Activated CD8-positive, alpha-beta T cell treated with anti-CD3 and anti-CD28 coated beads for 36 hours (primary cell): ENCODE measurements around the gene ADGRB3. TPM values are rescaled to one million over a fixed set of nuclear protein-coding genes. Genes with fewer than 3 reads are reported as not detected.

ENCODE experiments used
- ATAC-seq: fragments of 200-7000 bp; cut with Tn5 transposase; one replicate; pipeline ENCODE4 v1.10.0; 2021; ENCODE audit warnings: mild to moderate bottlenecking, moderate library complexity
- CTCF ChIA-PET: fragments of 350-600 bp; sonication (Branson Sonifier 250); formaldehyde crosslinking; loops from one replicate; lab custom pipeline; 2021; ENCODE audit warnings: antibody characterized with exemption; lab: Charles Lee
- POLR2A ChIA-PET: fragments of 350-600 bp; sonication (Branson Sonifier 250); formaldehyde crosslinking; loops from one replicate; lab custom pipeline; 2021; ENCODE audit warnings: antibody characterized with exemption; lab: Charles Lee
- DNase-seq: peaks from one replicate; pipeline ENCODE4 v3.0.0-alpha.2; 2020
- H3K27ac Mint-ChIP-seq: one replicate; pipeline ENCODE4 v1.8.0; 2021; ENCODE audit warnings: mild to moderate bottlenecking, mixed read lengths
- H3K27me3 Mint-ChIP-seq: one replicate; pipeline ENCODE4 v1.8.0; 2021; ENCODE audit warnings: mixed read lengths
- H3K36me3 Mint-ChIP-seq: one replicate; pipeline ENCODE4 v1.8.0; 2021; ENCODE audit warnings: low read depth, mixed read lengths
- H3K4me1 Mint-ChIP-seq: one replicate; pipeline ENCODE4 v1.8.0; 2021; ENCODE audit warnings: low read depth, mixed read lengths
- H3K4me3 Mint-ChIP-seq: one replicate; pipeline ENCODE4 v1.8.0; 2021; ENCODE audit warnings: mild to moderate bottlenecking, moderate library complexity, mixed read lengths
- H3K9me3 Mint-ChIP-seq: one replicate; pipeline ENCODE4 v1.8.0; 2021; ENCODE audit warnings: mixed read lengths
- intact Hi-C: fragments of 100-400 bp; cut with micrococcal nuclease; formaldehyde crosslinking; loops from one replicate; pipeline ENCODE4 v1.10.0; 2022
- total RNA-seq, 2 experiments: library from RNA; stranded (reverse); gene quantifications; one replicate each; pipeline ENCODE4 v1.2.3, GENCODE V29; 2021
- TF ChIP-seq, protein P1 (sequence below): fragments of 200-600 bp; IDR thresholded peaks from one replicate; pipeline ENCODE4 v1.8.0; 2022; ENCODE audit warnings: antibody characterized with exemption, mild to moderate bottlenecking

The ADGRB3 gene
- total RNA-seq, 2 experiments from 2014 or later = not detected

GRCh38 chr6:69263297-69263696 lies 628.2 kb downstream of the ADGRB3 start:
- DNase-seq = no peak
- Mint-ChIP-seq H3K27me3 (no peaks in the 10 kb centered on the region), H3K4me3 (no peak overlapping the region), H3K4me1 (no peaks in the 10 kb centered on the region), H3K36me3 (no peaks in the 10 kb centered on the region), H3K9me3 (no peaks in the 10 kb centered on the region), H3K27ac (no peak overlapping the region)
- CTCF ChIA-PET = no interaction called here
- no peak for ATAC-seq
- TF ChIP-seq, protein P1, sequence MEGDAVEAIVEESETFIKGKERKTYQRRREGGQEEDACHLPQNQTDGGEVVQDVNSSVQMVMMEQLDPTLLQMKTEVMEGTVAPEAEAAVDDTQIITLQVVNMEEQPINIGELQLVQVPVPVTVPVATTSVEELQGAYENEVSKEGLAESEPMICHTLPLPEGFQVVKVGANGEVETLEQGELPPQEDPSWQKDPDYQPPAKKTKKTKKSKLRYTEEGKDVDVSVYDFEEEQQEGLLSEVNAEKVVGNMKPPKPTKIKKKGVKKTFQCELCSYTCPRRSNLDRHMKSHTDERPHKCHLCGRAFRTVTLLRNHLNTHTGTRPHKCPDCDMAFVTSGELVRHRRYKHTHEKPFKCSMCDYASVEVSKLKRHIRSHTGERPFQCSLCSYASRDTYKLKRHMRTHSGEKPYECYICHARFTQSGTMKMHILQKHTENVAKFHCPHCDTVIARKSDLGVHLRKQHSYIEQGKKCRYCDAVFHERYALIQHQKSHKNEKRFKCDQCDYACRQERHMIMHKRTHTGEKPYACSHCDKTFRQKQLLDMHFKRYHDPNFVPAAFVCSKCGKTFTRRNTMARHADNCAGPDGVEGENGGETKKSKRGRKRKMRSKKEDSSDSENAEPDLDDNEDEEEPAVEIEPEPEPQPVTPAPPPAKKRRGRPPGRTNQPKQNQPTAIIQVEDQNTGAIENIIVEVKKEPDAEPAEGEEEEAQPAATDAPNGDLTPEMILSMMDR = no peak
- POLR2A ChIA-PET = no interaction called here
- intact Hi-C loops = no loop called here

DNA sequence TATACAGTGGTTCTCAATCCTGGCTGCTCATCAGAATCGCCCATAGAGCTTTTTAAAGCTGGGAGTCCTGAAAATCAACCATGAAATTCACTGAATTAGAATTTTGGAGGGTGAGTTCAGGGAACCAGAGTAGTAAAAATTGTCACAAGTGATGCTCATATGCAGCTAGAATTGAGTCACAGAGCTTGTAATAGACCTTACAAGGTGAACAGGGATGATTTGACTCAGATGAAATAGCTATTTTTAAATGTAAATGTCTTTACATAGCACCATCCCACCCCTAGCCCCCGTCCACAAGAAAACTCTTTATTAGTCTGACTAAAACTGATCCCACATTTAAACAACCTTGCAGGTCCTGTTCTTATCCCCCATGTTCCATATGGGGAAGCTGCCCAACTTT lies 630.0 kb downstream of the ADGRB3 start:
- Mint-ChIP-seq H3K9me3 (no peaks in the 10 kb centered on the region), H3K27me3 (no peaks in the 10 kb centered on the region), H3K4me1 (no peaks in the 10 kb centered on the region), H3K4me3 (no peak overlapping the region), H3K27ac (no peak overlapping the region), H3K36me3 (no peaks in the 10 kb centered on the region)
- ChIA-PET CTCF (no interaction called here), POLR2A (no interaction called here)
- ATAC-seq (no peak), DNase-seq (no peak)
- intact Hi-C loops = no loop called here
- TF ChIP-seq, protein P1 = no peak

DNA sequence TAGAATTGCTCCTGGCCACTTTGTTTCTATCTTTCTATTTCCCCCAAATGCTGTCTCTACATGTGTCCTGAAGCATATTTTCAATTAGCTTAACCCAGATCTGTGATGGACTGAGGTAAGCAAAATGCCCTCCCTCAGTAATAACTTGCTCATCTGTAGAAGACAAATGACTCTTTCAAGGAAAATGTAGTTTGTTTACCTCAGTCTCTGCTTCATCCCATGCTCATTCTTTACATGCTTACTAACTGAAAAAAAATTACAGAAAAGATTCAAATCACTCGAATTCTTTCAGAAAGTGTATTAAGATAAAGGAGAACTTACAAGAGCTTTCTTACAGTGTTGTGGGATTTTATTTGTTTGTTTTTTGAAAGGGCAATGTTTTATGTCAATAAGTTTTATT lies 630.6 kb downstream of the ADGRB3 start:
- DNase-seq (no peak), ATAC-seq (no peak)
- TF ChIP-seq, protein P1 = no peak
- intact Hi-C loops = no loop called here
- Mint-ChIP-seq H3K27me3 (no peaks in the 10 kb centered on the region), H3K4me3 (no peak overlapping the region), H3K4me1 (no peaks in the 10 kb centered on the region), H3K27ac (no peak overlapping the region), H3K9me3 (no peaks in the 10 kb centered on the region), H3K36me3 (no peaks in the 10 kb centered on the region)
- POLR2A ChIA-PET = no interaction called here
- CTCF ChIA-PET = no interaction called here

- no peaks in the 10 kb centered on the region for H3K4me1 Mint-ChIP-seq
- CTCF ChIA-PET = no interaction called here
These were observed 641.1 kb downstream of the ADGRB3 start for GRCh38 chr6:69276204-69276603.

DNA sequence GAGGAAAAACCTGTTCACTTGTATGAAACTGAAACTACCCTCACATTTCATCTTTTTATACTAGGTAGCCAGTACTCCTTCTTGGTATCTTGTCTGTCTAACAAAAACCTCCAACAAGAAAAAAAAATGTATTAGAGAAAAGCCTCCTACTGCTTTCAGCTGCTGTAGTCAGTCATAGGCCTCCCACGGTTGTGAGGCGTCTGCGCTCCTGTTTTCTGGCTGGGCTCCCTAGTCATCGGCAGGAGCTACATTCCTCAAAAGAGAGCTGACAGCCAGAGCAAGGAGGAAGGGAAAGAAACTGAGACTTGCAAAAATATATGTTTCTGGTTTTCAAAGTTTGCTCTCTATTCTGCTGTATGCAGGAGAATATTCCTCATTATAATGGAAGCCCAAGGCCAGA lies 644.7 kb downstream of the ADGRB3 start:
- intact Hi-C loops = no loop called here
- Mint-ChIP-seq H3K9me3 (no peaks in the 10 kb centered on the region), H3K4me1 (no peaks in the 10 kb centered on the region), H3K27ac (no peak overlapping the region), H3K27me3 (no peaks in the 10 kb centered on the region), H3K4me3 (no peak overlapping the region), H3K36me3 (no peaks in the 10 kb centered on the region)
- TF ChIP-seq, protein P1 = no peak
- no peak for DNase-seq
- no peak for ATAC-seq
- CTCF ChIA-PET = no interaction called here
- POLR2A ChIA-PET = no interaction called here

More at GRCh38 chr6:69276204-69276603, 641.1 kb downstream of the ADGRB3 start:
- Mint-ChIP-seq H3K36me3 (no peaks in the 10 kb centered on the region), H3K27ac (no peak overlapping the region), H3K27me3 (no peaks in the 10 kb centered on the region), H3K4me3 (no peak overlapping the region), H3K9me3 (no peaks in the 10 kb centered on the region)
- intact Hi-C loops = no loop called here
- POLR2A ChIA-PET = no interaction called here
- ATAC-seq (no peak), DNase-seq (no peak)
- TF ChIP-seq, protein P1 = no peak
